ENCODE results near the gene CRX.
"Not testable (repeated sequence)": the region's sequence is repeated elsewhere in the genome, so short reads cannot be mapped to it uniquely, and the experiment has no call there.

CRX gene

DNA sequence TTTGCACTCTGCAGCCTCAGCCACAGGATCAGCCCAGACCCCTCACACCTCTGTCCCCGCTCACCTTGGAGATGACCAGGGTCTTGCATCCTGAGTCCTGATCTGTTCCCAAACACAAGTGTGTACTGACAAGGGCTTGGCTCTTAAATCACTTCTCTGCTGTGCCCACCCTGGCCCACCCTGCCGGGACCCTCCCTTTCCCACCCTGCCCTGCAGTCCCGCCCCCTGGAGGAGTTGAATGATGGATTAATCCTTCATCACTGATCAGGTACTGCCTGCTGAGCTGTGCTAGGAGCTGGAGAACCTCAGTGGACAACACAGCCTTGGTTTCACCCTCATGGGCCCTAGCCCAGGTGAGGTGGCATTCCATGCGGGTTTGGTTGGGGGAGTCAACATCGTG, 17.3 kb upstream of the CRX start, which contains the start of gene TPRX1:
Gene TPRX1 (minus strand): TSS at position 101 of the 400 bp plus-strand sequence. CDS start 12 bp downstream, at position 89.
- not testable (repeated sequence) for DNase-seq

DNA sequence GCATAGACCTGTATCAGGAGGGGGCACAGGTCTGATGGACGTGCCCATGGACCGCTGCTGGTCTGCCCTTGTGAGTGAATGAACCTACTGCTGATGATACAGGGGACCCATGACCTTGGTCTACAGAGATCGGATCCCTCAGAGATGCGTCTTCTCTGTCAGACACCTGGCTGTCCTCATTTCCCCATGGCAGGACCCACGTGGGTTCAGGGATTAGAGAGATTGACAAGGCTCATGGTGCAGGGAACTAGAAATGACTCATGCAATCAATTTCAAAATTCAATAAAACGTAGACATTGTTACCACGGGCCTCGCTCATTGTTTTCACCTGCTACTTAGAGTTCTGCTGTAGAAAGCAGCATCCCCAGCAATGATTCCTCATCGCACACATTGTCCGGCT, 16.4 kb upstream of the CRX start:
- DNase-seq = no peak

DNA sequence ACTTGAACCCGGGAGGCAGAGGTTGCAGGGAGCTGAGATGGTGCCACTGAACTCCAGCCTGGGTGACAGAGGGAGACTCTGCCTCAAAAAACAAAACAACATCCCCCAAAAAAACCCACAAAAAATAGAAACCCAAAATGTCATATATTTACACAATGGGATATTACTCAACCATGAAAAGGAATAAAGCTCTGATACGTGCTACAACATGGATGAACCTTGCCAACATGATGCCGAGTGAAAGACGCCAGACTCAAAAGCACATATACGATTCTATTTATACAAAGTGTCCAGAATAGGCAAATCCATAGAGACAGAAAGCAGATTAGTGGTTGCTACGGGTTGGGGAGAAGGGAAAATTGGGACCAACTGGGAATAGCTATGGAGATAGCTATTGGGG, 15.3 kb upstream of the CRX start:
- DNase-seq = no peak

DNA sequence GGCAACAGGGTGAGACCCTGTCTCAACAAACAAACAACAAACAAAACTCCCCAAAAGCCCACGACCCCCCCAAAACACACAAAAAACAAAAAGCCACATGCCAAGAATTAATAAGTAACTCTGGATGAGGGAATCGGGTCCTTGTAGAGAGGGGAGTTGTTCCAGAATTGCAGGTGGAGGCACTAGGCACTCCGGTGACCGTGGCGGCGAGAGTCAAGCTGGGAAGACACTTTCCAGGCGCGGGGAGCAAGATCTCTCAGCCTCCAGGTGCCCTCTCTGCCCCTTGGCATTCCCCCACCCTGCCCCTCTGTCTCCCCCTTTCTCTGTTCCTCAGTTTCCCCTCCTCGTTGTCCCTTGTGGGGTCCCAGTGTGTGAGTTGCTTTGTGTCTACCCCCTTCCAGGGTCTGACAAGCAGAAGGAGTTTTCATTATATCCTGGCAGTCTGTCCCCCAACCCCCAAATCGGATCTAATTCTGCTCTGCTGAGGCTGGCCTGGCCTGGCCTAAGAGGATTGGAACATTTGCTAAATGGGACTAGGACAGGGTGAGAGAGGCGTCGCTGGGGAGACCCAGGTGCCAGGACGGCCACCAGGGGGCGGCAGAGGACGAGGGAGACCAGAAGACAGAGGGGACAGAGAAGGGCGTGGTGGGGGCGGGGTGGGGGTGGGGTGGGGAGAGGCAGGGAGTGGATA, 8.3 kb upstream of the CRX start:
- DNase-seq = peak; percentile 68 to 90 (median 80)

DNA sequence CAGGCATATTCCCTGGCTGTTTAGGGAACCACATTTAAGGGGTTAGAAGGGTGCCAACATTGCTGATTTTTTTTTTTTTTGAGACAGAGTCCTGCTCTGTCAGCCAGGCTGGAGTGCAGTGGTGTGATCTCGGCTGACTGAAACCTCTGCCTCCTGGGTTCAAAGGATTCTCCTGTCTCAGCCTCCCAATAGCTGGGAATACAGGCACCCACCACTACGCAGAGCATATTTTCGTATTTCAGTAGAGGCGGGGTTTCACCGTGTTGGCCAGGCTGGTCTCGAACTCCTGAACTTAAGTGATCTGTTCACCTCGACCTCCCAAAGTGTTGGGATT, 7.8 kb upstream of the CRX start:
- DNase-seq = no peak

DNA sequence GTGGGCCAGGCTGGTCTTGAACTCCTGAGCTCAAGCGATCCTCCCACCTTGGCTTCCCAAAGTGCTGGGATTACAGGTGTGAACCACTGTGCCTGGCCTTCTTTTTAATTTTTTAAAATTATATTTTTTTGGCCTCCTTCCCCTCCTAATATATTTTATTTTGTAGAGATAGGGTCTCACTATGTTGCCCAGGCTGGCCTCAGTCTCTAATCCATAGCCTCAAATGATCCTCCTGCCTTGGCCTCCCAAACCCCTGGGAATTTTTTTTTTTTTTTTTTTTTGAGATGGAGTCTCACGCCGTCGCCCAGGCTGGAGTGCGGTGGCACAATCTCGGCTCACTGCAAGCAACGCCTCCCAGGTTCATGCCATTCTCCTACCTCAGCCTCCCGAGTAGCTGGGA, 5.5 kb upstream of the CRX start:
- not testable (repeated sequence) for DNase-seq

DNA sequence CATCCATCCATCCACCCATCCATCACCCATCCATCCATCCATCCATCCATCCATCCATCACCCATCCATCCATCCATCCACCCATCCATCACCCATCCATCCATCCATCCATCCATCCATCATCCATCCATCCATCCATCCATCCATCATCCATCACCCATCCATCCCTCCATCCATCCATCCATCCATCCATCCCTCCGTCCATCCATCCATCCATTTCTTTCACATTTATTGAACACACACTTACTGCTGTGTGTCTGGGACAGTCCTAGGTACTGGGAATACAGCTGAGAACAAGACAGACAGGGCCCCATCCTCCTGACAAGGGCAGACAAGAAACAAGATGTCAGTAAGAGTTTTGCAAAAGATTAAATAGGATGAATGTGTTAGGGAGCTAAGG, 3.5 kb upstream of the CRX start:
- DNase-seq = not testable (repeated sequence)

DNA sequence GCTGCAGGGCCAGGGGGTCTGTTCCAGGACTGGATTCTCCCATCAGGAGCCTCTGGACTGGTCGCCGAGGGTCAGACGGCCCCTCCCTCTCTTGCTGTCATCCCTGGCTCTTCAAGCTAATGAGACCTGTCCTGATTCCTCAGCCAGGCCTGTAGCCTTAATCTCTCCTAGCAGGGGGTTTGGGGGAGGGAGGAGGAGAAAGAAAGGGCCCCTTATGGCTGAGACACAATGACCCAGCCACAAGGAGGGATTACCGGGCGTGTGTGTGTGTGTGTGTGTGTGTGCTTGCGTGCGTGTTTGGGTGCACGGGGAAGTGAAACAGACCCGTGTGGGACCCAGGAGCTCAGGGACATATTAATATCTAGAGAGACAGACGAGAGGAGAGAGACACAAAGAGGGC, 1.9 kb upstream of the CRX start:
- DNase-seq = peak in 2 of 4 experiments; percentile 7 to 16

DNA sequence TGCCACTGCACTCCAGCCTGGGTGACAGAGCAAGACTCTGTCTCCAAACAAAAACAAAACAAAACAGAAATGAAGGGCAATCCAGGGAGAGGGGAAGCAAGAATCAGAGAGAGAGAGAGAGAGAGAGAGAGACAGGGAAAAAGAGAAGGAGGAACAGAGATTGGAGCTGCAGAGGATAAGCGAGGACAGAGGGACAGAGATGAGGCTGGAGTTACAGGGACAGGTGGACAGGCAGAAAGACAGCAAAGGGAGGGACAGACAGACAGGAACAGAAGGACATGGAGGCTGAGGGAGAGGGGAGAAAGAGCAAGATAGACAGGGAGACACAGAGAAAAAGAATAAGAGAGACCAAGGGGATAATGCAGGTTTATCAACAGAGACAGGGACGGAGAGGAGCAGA, 1.3 kb upstream of the CRX start:
- no peak for DNase-seq

DNA sequence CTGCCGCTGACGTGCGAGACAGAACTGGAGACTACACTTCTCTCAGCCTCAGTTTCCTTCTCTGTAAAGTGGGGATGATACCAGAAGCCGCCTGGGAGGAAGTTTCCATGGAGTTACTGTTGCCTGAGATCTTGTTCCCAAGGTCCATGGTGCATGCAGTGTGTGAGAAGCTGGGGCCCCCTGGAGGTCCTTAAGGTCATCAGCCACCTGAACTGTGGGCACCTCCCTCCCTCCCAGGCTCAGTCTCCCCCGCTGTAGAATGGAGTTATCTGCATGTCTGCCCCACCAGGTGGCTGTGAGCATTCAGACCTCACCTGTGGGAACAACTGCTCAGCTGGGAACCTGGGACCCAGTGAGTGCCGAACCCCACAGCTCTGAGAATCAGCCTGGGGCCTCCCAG, 2.7 kb downstream of the CRX start:
- DNase-seq = no peak

DNA sequence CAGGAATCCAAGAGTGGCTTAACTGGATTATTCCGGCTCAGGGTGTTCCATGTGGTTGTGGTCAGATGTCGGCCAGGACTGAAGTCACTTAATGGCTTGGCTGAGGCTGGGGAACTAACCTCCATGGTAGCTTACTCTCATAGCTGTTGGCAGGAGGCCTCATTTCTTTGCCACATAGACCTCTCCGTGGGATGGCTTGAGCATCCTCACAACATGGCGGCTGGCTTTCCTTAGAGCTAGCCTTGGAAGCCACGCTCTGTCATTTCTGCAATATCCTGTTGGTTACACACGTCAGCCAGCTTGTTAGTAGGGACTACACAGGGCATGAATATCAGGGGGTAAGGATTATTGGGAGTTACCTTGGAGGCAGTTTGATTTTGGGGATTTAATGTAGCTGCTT, 5.1 kb downstream of the CRX start:
- DNase-seq = no peak

DNA sequence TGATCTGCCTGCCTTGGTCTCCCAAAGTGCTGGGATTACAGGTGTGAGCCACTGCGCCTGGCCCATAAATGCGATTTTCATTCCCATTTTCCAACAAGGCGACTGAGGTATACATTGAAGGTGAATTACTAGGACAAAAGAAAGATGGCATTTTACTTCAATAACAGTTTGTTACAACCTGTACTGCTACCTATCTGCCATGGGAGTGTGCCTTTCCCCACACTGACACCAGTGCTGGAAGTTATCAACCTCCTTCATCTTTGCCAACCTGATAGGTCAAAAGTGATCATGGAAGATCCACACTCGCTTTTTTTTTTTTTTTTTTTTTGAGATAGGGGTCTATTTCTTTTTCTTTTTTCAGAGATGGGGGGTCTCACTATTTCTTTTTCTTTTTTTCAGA, 11.0 kb downstream of the CRX start:
- DNase-seq = no peak

DNA sequence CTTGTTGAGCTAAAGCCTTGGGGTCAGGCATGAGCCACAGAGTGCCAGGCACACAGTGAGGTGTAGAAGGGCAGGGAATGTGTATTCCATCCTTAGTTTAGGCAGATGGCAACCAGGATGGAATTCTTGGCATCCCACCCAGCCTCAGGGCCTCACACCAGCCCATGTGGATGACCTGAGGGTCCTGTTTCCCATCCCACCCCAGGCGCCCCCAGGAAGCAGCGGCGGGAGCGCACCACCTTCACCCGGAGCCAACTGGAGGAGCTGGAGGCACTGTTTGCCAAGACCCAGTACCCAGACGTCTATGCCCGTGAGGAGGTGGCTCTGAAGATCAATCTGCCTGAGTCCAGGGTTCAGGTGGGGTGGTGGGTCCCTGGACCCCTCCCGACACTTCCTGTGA, 14.3 kb downstream of the CRX start:
- DNase-seq = no peak

DNA sequence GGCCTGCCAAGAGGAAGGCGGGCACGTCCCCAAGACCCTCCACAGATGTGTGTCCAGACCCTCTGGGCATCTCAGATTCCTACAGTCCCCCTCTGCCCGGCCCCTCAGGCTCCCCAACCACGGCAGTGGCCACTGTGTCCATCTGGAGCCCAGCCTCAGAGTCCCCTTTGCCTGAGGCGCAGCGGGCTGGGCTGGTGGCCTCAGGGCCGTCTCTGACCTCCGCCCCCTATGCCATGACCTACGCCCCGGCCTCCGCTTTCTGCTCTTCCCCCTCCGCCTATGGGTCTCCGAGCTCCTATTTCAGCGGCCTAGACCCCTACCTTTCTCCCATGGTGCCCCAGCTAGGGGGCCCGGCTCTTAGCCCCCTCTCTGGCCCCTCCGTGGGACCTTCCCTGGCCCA, 17.7 kb downstream of the CRX start:
- no peak for DNase-seq

DNA sequence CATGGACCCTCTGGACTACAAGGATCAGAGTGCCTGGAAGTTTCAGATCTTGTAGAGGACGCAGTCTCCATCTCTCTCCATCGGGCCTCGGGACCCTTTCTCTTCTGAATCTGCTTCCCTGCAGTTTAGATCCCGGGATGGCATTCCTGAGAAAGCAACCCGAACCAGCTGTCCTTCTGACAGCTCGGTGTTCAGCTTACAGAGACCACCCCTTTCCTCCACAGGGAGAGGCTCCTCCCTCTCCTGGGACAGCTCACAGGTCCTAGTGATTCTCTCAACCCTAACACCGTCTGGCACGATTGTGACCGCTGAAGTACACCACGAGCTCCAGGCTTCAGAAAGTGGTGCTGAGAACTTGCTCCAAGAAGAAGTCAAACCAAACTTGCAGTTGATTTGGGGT, 18.2 kb downstream of the CRX start:
- DNase-seq = no peak

DNA sequence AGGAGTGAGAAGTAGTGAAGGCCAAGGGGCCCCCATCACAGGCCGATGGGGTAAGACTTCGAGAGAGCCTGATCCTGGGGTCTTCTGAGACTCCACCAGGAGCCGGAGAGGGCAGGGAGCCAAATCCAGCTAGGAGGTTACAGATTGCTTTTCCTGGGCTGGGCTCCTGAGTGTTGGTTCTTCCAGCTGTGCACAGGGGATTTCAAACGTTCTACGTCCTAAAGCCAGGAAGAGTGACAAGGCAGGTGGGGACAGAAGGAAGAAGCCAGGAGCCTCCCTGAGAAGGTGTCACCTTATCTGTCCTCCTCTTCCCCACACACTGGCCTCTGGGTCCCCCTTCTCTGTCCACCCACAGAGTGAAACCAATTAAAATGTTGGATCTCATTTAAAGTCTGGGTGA, 21.2 kb downstream of the CRX start:
- no peak for DNase-seq

DNA sequence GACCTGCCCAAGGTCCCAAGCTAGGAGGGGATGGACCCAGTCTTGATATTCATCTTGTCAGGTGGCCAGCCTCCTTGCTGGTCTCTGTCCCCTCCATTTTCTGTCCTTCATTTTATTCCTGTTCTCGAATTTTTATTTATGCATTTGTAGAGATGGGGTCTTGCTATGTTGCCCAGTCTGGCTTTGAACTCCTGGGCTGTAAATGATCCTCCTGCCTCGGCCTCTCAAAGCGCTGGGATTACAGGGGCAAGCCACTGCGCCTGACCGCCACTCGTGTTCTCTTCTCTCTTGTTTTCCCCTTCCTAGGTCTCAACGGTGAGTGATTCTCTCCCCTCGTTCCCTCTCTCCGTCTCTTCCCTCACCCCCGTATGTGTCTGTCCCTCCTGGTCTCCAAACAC, 26.7 kb downstream of the CRX start:
- DNase-seq = no peak

DNA sequence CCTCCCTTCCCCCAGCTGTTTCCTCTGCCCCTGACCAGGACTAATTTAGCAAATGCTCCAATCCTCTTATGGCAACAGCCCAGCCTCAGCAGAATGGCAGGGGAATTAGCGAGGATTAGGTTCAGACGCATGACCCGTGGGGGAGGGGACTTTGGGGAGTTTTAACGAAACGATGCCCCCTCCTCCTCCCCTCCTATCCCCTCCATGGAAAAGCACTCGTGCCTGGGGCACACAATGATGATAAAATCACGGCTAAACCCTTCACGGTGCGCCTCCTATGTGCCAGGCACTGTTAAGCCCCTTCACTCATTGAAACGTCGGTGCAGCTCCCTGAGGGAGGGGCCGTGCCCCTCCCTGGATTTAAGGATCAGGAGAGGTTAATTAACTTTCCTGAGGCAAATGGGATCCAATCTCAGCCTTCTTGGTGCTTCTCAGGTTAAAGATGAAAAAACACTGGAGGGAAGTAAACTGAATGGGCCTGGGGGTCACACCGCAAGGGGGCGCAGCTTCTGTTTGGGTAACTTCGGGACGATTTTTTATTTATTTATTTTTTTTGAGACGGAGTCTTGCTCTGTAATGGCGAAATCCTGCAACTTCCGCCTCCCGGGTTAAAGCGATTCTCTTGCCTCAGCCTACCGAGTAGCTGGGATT, 27.2 kb downstream of the CRX start:
- peak; percentile 54 to 79 (median 62) for DNase-seq

DNA sequence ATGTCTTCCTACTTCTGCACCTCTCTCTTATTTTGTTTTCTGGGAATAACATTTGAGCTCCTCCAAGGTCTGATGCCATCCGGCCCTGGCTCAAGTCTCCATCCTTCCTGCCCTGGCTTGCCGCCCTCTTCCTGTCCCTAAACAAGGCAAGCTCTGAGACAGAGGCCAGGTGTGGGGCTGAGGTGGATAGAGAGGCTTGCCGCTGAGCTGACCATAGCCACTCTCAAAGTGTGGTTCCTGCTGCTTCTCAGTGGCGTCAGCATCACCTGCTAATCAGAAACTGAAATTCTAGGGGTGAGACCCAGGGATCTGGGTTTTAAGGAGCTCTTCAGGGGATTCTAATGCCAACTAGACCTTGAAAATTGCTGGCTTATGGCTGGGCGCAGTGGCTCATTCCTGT, 31.3 kb downstream of the CRX start:
- no peak for DNase-seq

DNA sequence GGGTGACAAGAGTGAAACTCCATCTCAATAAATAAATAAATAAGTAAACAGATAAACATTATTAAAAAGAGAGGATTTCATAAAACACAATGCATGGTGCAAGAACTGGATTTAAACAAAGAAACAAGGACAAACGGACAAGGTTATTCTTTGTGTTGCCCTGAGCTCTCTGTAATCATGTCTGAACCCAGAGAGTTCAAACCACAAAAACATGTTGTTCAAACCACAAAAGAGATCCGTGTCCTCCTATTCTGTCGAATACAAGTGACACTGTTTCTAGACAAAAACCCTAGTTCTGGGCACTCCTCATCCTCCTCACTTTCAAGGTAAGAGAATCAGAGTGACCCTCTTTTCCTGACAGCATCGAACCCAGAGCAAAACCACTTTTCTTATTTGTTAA, 32.7 kb downstream of the CRX start:
- DNase-seq = no peak

DNA sequence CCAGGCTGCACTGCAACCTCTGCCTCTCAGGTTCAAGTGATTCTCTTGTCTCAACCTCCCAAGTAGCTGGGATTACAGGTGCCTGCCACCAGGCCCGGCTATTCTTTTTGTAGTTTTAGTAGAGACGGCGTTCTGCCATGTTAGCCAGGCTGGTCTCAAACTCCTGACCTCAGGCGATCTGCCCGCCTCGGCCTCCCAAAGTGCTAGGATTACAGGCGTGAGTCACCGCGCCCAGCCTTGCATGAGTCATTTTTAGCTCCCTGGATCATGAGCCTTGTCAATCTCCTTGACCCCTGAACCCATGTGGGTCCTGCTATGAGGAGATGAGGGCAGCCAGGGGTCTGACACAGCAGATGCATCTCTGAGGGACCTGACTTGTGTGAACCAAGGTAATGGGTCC, 36.5 kb downstream of the CRX start:
- DNase-seq = not testable (repeated sequence)

DNA sequence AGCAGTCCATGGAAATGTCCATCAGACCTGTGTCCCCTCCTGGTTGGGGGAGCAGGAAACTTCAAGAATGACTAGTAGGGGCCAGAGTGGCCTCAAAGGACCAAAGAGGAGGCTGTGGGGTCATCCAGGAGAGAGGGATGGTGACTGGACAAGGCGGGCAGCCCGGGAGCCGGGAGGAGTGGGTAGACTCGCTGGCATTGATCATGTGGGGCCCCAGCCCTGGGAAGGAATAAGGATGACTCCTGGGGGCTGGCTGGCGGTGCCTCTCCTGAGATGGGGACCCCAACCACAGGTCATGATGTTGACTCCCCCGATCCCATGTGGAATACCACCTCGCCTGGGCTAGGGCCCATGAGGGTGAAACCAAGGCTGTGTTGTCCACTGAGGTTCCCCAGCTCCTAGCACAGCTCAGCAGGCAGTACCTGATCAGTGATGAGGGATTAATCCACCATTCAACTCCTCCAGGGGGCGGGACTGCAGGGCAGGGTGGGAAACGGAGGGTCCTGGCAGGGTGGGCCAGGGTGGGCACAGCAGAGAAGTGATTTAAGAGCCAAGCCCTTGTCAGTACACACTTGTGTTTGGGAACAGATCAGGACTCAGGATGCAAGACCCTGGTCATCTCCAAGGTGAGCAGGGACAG, 37.0 kb downstream of the CRX start, which contains the start of gene TPRX2:
Gene TPRX2 (plus strand): TSS at position 590 of the 640 bp plus-strand sequence. CDS start 12 bp downstream, at position 602.
- not testable (repeated sequence) for DNase-seq

DNA sequence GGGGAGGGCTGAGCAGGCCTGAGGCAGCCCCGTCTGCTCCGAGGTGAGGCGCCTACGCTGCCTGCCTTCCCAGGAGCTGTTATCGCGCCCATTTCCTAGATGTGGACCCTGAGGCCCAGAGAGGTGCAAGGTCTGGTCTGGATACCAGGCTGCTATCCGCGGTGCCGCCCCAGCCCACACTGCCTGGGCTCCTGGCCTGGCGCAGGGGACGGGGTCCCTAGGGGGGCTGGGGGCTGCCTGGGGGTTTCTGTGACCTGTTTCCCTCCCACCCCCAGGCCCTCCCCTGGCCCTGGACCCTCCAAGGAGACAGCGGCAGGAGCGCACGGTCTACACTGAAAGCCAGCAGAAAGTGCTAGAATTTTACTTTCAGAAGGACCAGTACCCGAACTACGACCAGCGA, 38.1 kb downstream of the CRX start:
- DNase-seq = not testable (repeated sequence)
